Neural progenitor cell (in vitro differentiated cells): ENCODE results near the gene UNC13C.

ENCODE experiments used
- EZH2 ChIP-seq: fragments of 200-600 bp; sonication (generic); IDR thresholded peaks from 2 replicates; pipeline ENCODE4 v1.6.1; 2017; ENCODE audit warnings: antibody characterized with exemption, mild to moderate bottlenecking, moderate library complexity
- TF ChIP-seq, protein P1 (sequence below): fragments of 200-600 bp; sonication (generic); IDR thresholded peaks from 2 replicates; pipeline ENCODE4 v1.5.1; 2017; ENCODE audit warnings: antibody characterized with exemption, mild to moderate bottlenecking

GRCh38 chr15:53980021-53980420 is 1.8 kb downstream of the UNC13C start:
- TF ChIP-seq, protein P1, sequence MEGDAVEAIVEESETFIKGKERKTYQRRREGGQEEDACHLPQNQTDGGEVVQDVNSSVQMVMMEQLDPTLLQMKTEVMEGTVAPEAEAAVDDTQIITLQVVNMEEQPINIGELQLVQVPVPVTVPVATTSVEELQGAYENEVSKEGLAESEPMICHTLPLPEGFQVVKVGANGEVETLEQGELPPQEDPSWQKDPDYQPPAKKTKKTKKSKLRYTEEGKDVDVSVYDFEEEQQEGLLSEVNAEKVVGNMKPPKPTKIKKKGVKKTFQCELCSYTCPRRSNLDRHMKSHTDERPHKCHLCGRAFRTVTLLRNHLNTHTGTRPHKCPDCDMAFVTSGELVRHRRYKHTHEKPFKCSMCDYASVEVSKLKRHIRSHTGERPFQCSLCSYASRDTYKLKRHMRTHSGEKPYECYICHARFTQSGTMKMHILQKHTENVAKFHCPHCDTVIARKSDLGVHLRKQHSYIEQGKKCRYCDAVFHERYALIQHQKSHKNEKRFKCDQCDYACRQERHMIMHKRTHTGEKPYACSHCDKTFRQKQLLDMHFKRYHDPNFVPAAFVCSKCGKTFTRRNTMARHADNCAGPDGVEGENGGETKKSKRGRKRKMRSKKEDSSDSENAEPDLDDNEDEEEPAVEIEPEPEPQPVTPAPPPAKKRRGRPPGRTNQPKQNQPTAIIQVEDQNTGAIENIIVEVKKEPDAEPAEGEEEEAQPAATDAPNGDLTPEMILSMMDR: no peak
- TF ChIP-seq EZH2: no peak
